ENCODE measurements around the gene DNAH12.
"Not testable (repeated sequence)": the region's sequence is repeated elsewhere in the genome, so short reads cannot be mapped to it uniquely, and the experiment has no call there.

The DNAH12 gene

GRCh38 chr3:57354768-57355167 lies 189.4 kb downstream of the DNAH12 start:
- Mint-ChIP-seq H3K36me3 (ENCODE audit: low read depth) (no peaks in the 10 kb centered on the region), H3K27ac (no peak overlapping the region), H3K4me1 (ENCODE audit: low read depth) (peaks cover 4% of the 10 kb centered on the region), H3K4me3 (no peak overlapping the region), H3K9me3 (no peaks in the 10 kb centered on the region), H3K27me3 (no peaks in the 10 kb centered on the region)
- DNase-seq, result no peak

- H3K4me3 Mint-ChIP-seq, result no peak overlapping the region
- no peaks in the 10 kb centered on the region for H3K9me3 Mint-ChIP-seq
- H3K27ac Mint-ChIP-seq, result no peak overlapping the region
- no peak for DNase-seq
- H3K4me1 Mint-ChIP-seq (ENCODE audit: low read depth), result peaks cover 4% of the 10 kb centered on the region
- peaks cover 4% of the 10 kb centered on the region for H3K27me3 Mint-ChIP-seq
- no peaks in the 10 kb centered on the region for H3K36me3 Mint-ChIP-seq (ENCODE audit: low read depth)
Measured at GRCh38 chr3:57350271-57350670, 193.9 kb downstream of the DNAH12 start.

- H3K9me3 Mint-ChIP-seq; H3K36me3 Mint-ChIP-seq (ENCODE audit: low read depth); DNase-seq; H3K4me3 Mint-ChIP-seq; H3K4me1 Mint-ChIP-seq (ENCODE audit: low read depth); H3K27ac Mint-ChIP-seq; H3K27me3 Mint-ChIP-seq: not testable (repeated sequence)
Measured at GRCh38 chr3:57339071-57339642, 205.0 kb downstream of the DNAH12 start.

GRCh38 chr3:57338272-57339070 lies 205.7 kb downstream of the DNAH12 start:
- DNase-seq; H3K27ac Mint-ChIP-seq; H3K9me3 Mint-ChIP-seq; H3K36me3 Mint-ChIP-seq (ENCODE audit: low read depth); H3K27me3 Mint-ChIP-seq; H3K4me3 Mint-ChIP-seq; H3K4me1 Mint-ChIP-seq (ENCODE audit: low read depth): not testable (repeated sequence)

- peaks cover 12% of the 10 kb centered on the region for H3K27me3 Mint-ChIP-seq
Measured at GRCh38 chr3:57335283-57335938, 208.7 kb downstream of the DNAH12 start.

GRCh38 chr3:57331078-57331610 lies 213.0 kb downstream of the DNAH12 start:
- Mint-ChIP-seq H3K27me3 (peaks cover 8% of the 10 kb centered on the region), H3K9me3 (no peaks in the 10 kb centered on the region), H3K4me1 (ENCODE audit: low read depth) (no peaks in the 10 kb centered on the region), H3K36me3 (ENCODE audit: low read depth) (no peaks in the 10 kb centered on the region), H3K4me3 (no peak overlapping the region), H3K27ac (no peak overlapping the region)
- DNase-seq, result no peak

More at GRCh38 chr3:57335283-57335938, 208.7 kb downstream of the DNAH12 start:
- no peak for DNase-seq
- Mint-ChIP-seq H3K4me1 (ENCODE audit: low read depth) (no peaks in the 10 kb centered on the region), H3K36me3 (ENCODE audit: low read depth) (no peaks in the 10 kb centered on the region), H3K9me3 (no peaks in the 10 kb centered on the region), H3K4me3 (no peak overlapping the region), H3K27ac (no peak overlapping the region)

- H3K27me3 Mint-ChIP-seq, result peaks cover 16% of the 10 kb centered on the region
- H3K4me3 Mint-ChIP-seq; H3K4me1 Mint-ChIP-seq (ENCODE audit: low read depth); DNase-seq; H3K36me3 Mint-ChIP-seq (ENCODE audit: low read depth); H3K27ac Mint-ChIP-seq; H3K9me3 Mint-ChIP-seq: not testable (repeated sequence)
Measured at GRCh38 chr3:57326498-57326897, 217.6 kb downstream of the DNAH12 start.

GRCh38 chr3:57314204-57314603 lies 229.9 kb downstream of the DNAH12 start:
- H3K27ac Mint-ChIP-seq, result no peak overlapping the region
- H3K9me3 Mint-ChIP-seq, result no peaks in the 10 kb centered on the region
- H3K4me1 Mint-ChIP-seq (ENCODE audit: low read depth), result no peaks in the 10 kb centered on the region
- no peak for DNase-seq
- H3K4me3 Mint-ChIP-seq, result no peak overlapping the region
- H3K27me3 Mint-ChIP-seq, result peaks cover 24% of the 10 kb centered on the region
- H3K36me3 Mint-ChIP-seq (ENCODE audit: low read depth), result no peaks in the 10 kb centered on the region

GRCh38 chr3:57309769-57310360 lies 234.3 kb downstream of the DNAH12 start:
- H3K9me3 Mint-ChIP-seq, result no peaks in the 10 kb centered on the region
- DNase-seq, result no peak
- H3K4me1 Mint-ChIP-seq (ENCODE audit: low read depth), result no peaks in the 10 kb centered on the region
- no peak overlapping the region for H3K4me3 Mint-ChIP-seq
- no peaks in the 10 kb centered on the region for H3K36me3 Mint-ChIP-seq (ENCODE audit: low read depth)
- H3K27ac Mint-ChIP-seq, result no peak overlapping the region
- peaks cover 9% of the 10 kb centered on the region for H3K27me3 Mint-ChIP-seq

- peaks cover 28% of the 10 kb centered on the region for H3K27me3 Mint-ChIP-seq
- H3K4me1 Mint-ChIP-seq (ENCODE audit: low read depth); DNase-seq; H3K4me3 Mint-ChIP-seq; H3K27ac Mint-ChIP-seq; H3K36me3 Mint-ChIP-seq (ENCODE audit: low read depth); H3K9me3 Mint-ChIP-seq: not testable (repeated sequence)
Measured at GRCh38 chr3:57303520-57303919, 240.6 kb downstream of the DNAH12 start.

GRCh38 chr3:57298041-57298440 lies 246.1 kb downstream of the DNAH12 start:
- no peak for DNase-seq
- Mint-ChIP-seq H3K4me3 (no peak overlapping the region), H3K9me3 (no peaks in the 10 kb centered on the region), H3K27me3 (peaks cover 19% of the 10 kb centered on the region), H3K36me3 (ENCODE audit: low read depth) (no peaks in the 10 kb centered on the region), H3K4me1 (ENCODE audit: low read depth) (no peaks in the 10 kb centered on the region), H3K27ac (no peak overlapping the region)

- no peak for DNase-seq
- Mint-ChIP-seq H3K27ac (no peak overlapping the region), H3K27me3 (peaks cover 24% of the 10 kb centered on the region), H3K4me3 (no peak overlapping the region), H3K4me1 (ENCODE audit: low read depth) (no peaks in the 10 kb centered on the region), H3K9me3 (no peaks in the 10 kb centered on the region), H3K36me3 (ENCODE audit: low read depth) (no peaks in the 10 kb centered on the region)
Measured at GRCh38 chr3:57292897-57293526, 251.1 kb downstream of the DNAH12 start.

GRCh38 chr3:57292159-57292896 lies 251.8 kb downstream of the DNAH12 start, which contains the start of gene ASB14:
Gene ASB14, minus strand, starts transcription at chr3:57292685. Its CDS starts 652 bp downstream, at chr3:57292033.
- H3K27ac Mint-ChIP-seq, result no peak within 1 kb of the TSS
- H3K4me3 Mint-ChIP-seq, result no peak within 1 kb of the TSS
- no peak for DNase-seq
- H3K27me3 Mint-ChIP-seq, result peaks cover 24% of the 10 kb centered on the region
- H3K36me3 Mint-ChIP-seq (ENCODE audit: low read depth), result no peaks in the 10 kb centered on the region
- H3K4me1 Mint-ChIP-seq (ENCODE audit: low read depth), result no peaks in the 10 kb centered on the region
- H3K9me3 Mint-ChIP-seq, result no peaks in the 10 kb centered on the region

GRCh38 chr3:57288403-57288802 lies 255.7 kb downstream of the DNAH12 start:
- Mint-ChIP-seq H3K4me1 (ENCODE audit: low read depth) (no peaks in the 10 kb centered on the region), H3K27ac (no peak overlapping the region), H3K27me3 (peaks cover 18% of the 10 kb centered on the region), H3K36me3 (ENCODE audit: low read depth) (no peaks in the 10 kb centered on the region), H3K4me3 (no peak overlapping the region), H3K9me3 (no peaks in the 10 kb centered on the region)
- no peak for DNase-seq

Measured in activated T-cell treated with anti-CD3 and anti-CD28 coated beads, Interleukin-2, amount 50 U/mL, for 24 hours (primary cell).